ENCODE data around the gene QSOX1. TPM values are rescaled to one million over a fixed set of nuclear protein-coding genes. Genes with fewer than 3 reads are reported as not detected.

Gene QSOX1
- total RNA-seq, 1 donor from 2014 or later: 46.3 TPM

- intact Hi-C loops (cut with DNase I): loop anchor here (10.0 kb wide), 1 partner anchor 302 kb away; no protein-coding TSS in a partner anchor
- ATAC-seq (no peak), DNase-seq (ENCODE audit: low spot score) (no peak)
These were observed 28.1 kb downstream of the QSOX1 start for GRCh38 chr1:180182643-180183311.

GRCh38 chr1:180183426-180183825, 28.8 kb downstream of the QSOX1 start:
- intact Hi-C loops (cut with DNase I): loop anchor here (10.0 kb wide), 1 partner anchor 301 kb away; no protein-coding TSS in a partner anchor
- no peak for DNase-seq (ENCODE audit: low spot score)
- no peak for ATAC-seq

GRCh38 chr1:180184041-180184440, 29.4 kb downstream of the QSOX1 start:
- intact Hi-C loops (cut with DNase I): loop anchor here (10.0 kb wide), 1 partner anchor 301 kb away; no protein-coding TSS in a partner anchor
- DNase-seq (ENCODE audit: low spot score): no peak
- ATAC-seq: no peak

- intact Hi-C loops (cut with DNase I): loop anchor here (10.0 kb wide), 1 partner anchor 300 kb away; no protein-coding TSS in a partner anchor
- no peak for DNase-seq (ENCODE audit: low spot score)
- no peak for ATAC-seq
These were observed 30.6 kb downstream of the QSOX1 start for GRCh38 chr1:180185281-180185680.

GRCh38 chr1:180185971-180186645, 31.4 kb downstream of the QSOX1 start:
- ATAC-seq (no peak), DNase-seq (ENCODE audit: low spot score) (no peak)
- intact Hi-C loops (cut with DNase I): loop anchor here (10.0 kb wide), 1 partner anchor 299 kb away; no protein-coding TSS in a partner anchor

- no peak for ATAC-seq
- DNase-seq (ENCODE audit: low spot score): no peak
- intact Hi-C loops (cut with DNase I): loop anchor here (10.0 kb wide), 1 partner anchor 298 kb away; no protein-coding TSS in a partner anchor
These were observed 32.2 kb downstream of the QSOX1 start for GRCh38 chr1:180186831-180187230.

GRCh38 chr1:180187626-180188025, 33.0 kb downstream of the QSOX1 start:
- DNase-seq (ENCODE audit: low spot score): no peak
- intact Hi-C loops (cut with DNase I): loop anchor here (10.0 kb wide), 1 partner anchor 297 kb away; no protein-coding TSS in a partner anchor
- ATAC-seq: no peak

GRCh38 chr1:180188091-180188506, 33.4 kb downstream of the QSOX1 start:
- peak; percentile 78 for ATAC-seq
- DNase-seq (ENCODE audit: low spot score): peak; percentile 76
- intact Hi-C loops (cut with DNase I): loop anchor here (10.0 kb wide), 1 partner anchor 297 kb away; no protein-coding TSS in a partner anchor

GRCh38 chr1:180188684-180189175, 34.1 kb downstream of the QSOX1 start:
- intact Hi-C loops (cut with DNase I): loop anchor here (10.0 kb wide), 1 partner anchor 296 kb away; no protein-coding TSS in a partner anchor
- ATAC-seq (no peak), DNase-seq (ENCODE audit: low spot score) (no peak)

- ATAC-seq (no peak), DNase-seq (ENCODE audit: low spot score) (no peak)
- intact Hi-C loops (cut with DNase I): no loop called here
These were observed 35.4 kb downstream of the QSOX1 start for GRCh38 chr1:180190091-180190490.

GRCh38 chr1:180192172-180192571, 37.5 kb downstream of the QSOX1 start:
- no peak for DNase-seq (ENCODE audit: low spot score)
- ATAC-seq: no peak
- intact Hi-C loops (cut with DNase I): no loop called here

GRCh38 chr1:180193141-180194047, 38.7 kb downstream of the QSOX1 start:
- ATAC-seq (no peak), DNase-seq (ENCODE audit: low spot score) (no peak)
- intact Hi-C loops (cut with DNase I): no loop called here

GRCh38 chr1:180194048-180194425, 39.4 kb downstream of the QSOX1 start:
- intact Hi-C loops (cut with DNase I): no loop called here
- ATAC-seq (no peak), DNase-seq (ENCODE audit: low spot score) (no peak)

GRCh38 chr1:180194546-180195207, 40.0 kb downstream of the QSOX1 start:
- intact Hi-C loops (cut with DNase I): no loop called here
- no peak for ATAC-seq
- DNase-seq (ENCODE audit: low spot score): no peak

GRCh38 chr1:180195401-180195800, 40.7 kb downstream of the QSOX1 start:
- intact Hi-C loops (cut with DNase I): no loop called here

GRCh38 chr1:180195916-180196315, 41.2 kb downstream of the QSOX1 start:
- intact Hi-C loops (cut with DNase I): no loop called here
- ATAC-seq: no peak

More at GRCh38 chr1:180195401-180195800, 40.7 kb downstream of the QSOX1 start:
- ATAC-seq (no peak), DNase-seq (ENCODE audit: low spot score) (no peak)

GRCh38 chr1:180196436-180197003, 41.9 kb downstream of the QSOX1 start:
- ATAC-seq: no peak
- intact Hi-C loops (cut with DNase I): no loop called here
- no peak for DNase-seq (ENCODE audit: low spot score)

More at GRCh38 chr1:180195916-180196315, 41.2 kb downstream of the QSOX1 start:
- DNase-seq (ENCODE audit: low spot score): no peak

GRCh38 chr1:180197231-180197630, 42.6 kb downstream of the QSOX1 start:
- DNase-seq (ENCODE audit: low spot score) (no peak), ATAC-seq (no peak)
- intact Hi-C loops (cut with DNase I): no loop called here

All from sciatic nerve (tissue), 2 donors.